ENCODE results near the gene PKD1L1. TPM values are rescaled to one million over a fixed set of nuclear protein-coding genes. Genes with fewer than 3 reads are reported as not detected.

PKD1L1 gene
- total RNA-seq, 2 donors from 2014 or later = 0.59 to 40.9 TPM

- DNase-seq (ENCODE audit: low spot score) = no peak
- no peaks in the 10 kb centered on the region for H3K4me1 ChIP-seq (replicated peaks)
- intact Hi-C loops (cut with DNase I) = no loop called here
- TF ChIP-seq POLR2AphosphoS5 (IDR thresholded peaks at IDR 0.05) = no peak
- no peak for TF ChIP-seq CTCF (IDR thresholded peaks at IDR 0.05)
- no peak for TF ChIP-seq POLR2A (IDR thresholded peaks at IDR 0.05)
- WGBS = 57% methylated on average over 5 of the region's 5 CpGs
- H3K27me3 ChIP-seq (replicated peaks; ENCODE audit: insufficient read depth) = no peaks in the 10 kb centered on the region
- H3K36me3 ChIP-seq = no peaks in the 10 kb centered on the region
- H3K4me3 ChIP-seq = no peak overlapping the region
- no peaks in the 10 kb centered on the region for H3K9me3 ChIP-seq
- no peak overlapping the region for H3K27ac ChIP-seq
Measured at GRCh38 chr7:47873762-47874161, 74.5 kb downstream of the PKD1L1 start.

GRCh38 chr7:47867286-47867685, 81.0 kb downstream of the PKD1L1 start:
- Histone ChIP-seq H3K9me3 (no peaks in the 10 kb centered on the region), H3K27me3 (replicated peaks; ENCODE audit: insufficient read depth) (no peaks in the 10 kb centered on the region), H3K27ac (no peak overlapping the region), H3K4me1 (replicated peaks) (no peaks in the 10 kb centered on the region), H3K36me3 (no peaks in the 10 kb centered on the region), H3K4me3 (no peak overlapping the region)
- intact Hi-C loops (cut with DNase I) = no loop called here
- WGBS = 62% methylated on average over 3 of the region's 3 CpGs
- DNase-seq (ENCODE audit: low spot score) = no peak
- TF ChIP-seq POLR2AphosphoS5 (IDR thresholded peaks at IDR 0.05) (no peak), CTCF (IDR thresholded peaks at IDR 0.05) (no peak), POLR2A (IDR thresholded peaks at IDR 0.05) (no peak)

DNA sequence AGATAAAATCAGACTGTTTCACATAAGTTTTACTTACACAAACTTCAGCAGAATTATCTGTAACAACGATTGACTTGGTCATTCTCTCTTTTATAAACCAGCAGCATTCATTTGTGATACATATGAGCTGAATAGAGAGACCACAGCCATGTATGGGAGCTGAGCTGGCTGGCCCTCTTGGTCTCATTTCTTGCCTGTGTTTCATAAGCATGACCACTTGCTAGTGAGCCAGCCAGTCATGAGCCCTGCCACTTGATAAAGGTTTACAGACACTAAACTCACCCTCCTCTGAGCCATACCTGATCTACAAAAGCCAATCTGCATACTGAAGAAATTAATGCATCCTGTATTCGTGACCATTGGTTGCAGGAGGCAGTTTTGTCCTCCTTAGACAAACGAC, 82.1 kb downstream of the PKD1L1 start:
- Histone ChIP-seq H3K4me1 (replicated peaks) (no peaks in the 10 kb centered on the region), H3K27me3 (replicated peaks; ENCODE audit: insufficient read depth) (no peaks in the 10 kb centered on the region), H3K27ac (no peak overlapping the region), H3K4me3 (no peak overlapping the region), H3K36me3 (no peaks in the 10 kb centered on the region), H3K9me3 (no peaks in the 10 kb centered on the region)
- intact Hi-C loops (cut with DNase I) = no loop called here
- TF ChIP-seq POLR2A (IDR thresholded peaks at IDR 0.05) (no peak), CTCF (IDR thresholded peaks at IDR 0.05) (no peak), POLR2AphosphoS5 (IDR thresholded peaks at IDR 0.05) (no peak)
- 59% methylated on average over 3 of the region's 3 CpGs for WGBS
- no peak for DNase-seq (ENCODE audit: low spot score)

GRCh38 chr7:47852330-47853245, 95.7 kb downstream of the PKD1L1 start:
- Histone ChIP-seq H3K27me3 (replicated peaks; ENCODE audit: insufficient read depth) (no peaks in the 10 kb centered on the region), H3K9me3 (no peaks in the 10 kb centered on the region), H3K36me3 (no peaks in the 10 kb centered on the region), H3K4me3 (no peak overlapping the region), H3K4me1 (replicated peaks) (no peaks in the 10 kb centered on the region), H3K27ac (no peak overlapping the region)
- TF ChIP-seq POLR2AphosphoS5 (IDR thresholded peaks at IDR 0.05) (no peak), POLR2A (IDR thresholded peaks at IDR 0.05) (no peak), CTCF (IDR thresholded peaks at IDR 0.05) (no peak)
- 87% methylated on average over 9 of the region's 9 CpGs for WGBS
- intact Hi-C loops (cut with DNase I) = no loop called here
- DNase-seq (ENCODE audit: low spot score) = no peak

DNA sequence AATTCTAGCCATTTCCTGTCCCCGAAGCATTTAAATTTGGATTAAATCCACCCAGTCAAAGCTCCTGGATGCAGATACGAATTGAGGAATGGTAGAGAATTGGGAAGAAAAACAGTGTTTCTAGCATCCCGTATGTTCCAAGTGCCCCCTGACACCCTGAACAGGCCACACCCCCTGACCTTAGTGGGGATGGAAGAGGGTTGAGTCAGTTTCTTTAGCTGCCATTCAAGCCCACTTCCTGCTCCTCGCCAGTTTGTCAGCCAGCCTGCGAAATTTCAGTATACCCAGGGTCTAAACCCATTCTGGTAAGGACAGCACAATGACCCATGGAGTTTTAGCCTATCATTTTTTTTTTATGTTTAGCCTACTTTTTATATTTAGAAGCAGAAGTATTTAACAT, 101.1 kb downstream of the PKD1L1 start:
- H3K36me3 ChIP-seq = no peaks in the 10 kb centered on the region
- 85% methylated on average over 5 of the region's 5 CpGs for WGBS
- no peaks in the 10 kb centered on the region for H3K27me3 ChIP-seq (replicated peaks; ENCODE audit: insufficient read depth)
- no peak for DNase-seq (ENCODE audit: low spot score)
- intact Hi-C loops (cut with DNase I) = no loop called here
- H3K9me3 ChIP-seq = no peaks in the 10 kb centered on the region
- no peak overlapping the region for H3K27ac ChIP-seq
- H3K4me1 ChIP-seq (replicated peaks) = no peaks in the 10 kb centered on the region
- TF ChIP-seq CTCF (IDR thresholded peaks at IDR 0.05) = no peak
- TF ChIP-seq POLR2A (IDR thresholded peaks at IDR 0.05) = no peak
- no peak for TF ChIP-seq POLR2AphosphoS5 (IDR thresholded peaks at IDR 0.05)
- H3K4me3 ChIP-seq = no peak overlapping the region

Data from prostate gland (tissue), 2 donors.